Transverse colon (tissue), 4 donors: ENCODE measurements around the gene TEX13A.

Experiments used
- POLR2A ChIP-seq: fragments of 450-650 bp; IDR thresholded peaks from one replicate; pipeline ENCODE4 v1.6.1; 2016; ENCODE audit warnings: antibody characterized with exemption, mild to moderate bottlenecking, moderate library complexity
- POLR2AphosphoS5 ChIP-seq, 3 donors: sonication (generic); formaldehyde crosslinking; IDR thresholded peaks; one replicate each; pipeline ENCODE4 v1.6.1; 2016; ENCODE audit warnings: antibody characterized with exemption in 3 of 3
- TF ChIP-seq, protein P1 (sequence below), 5 experiments: fragments of 200-600 bp in 3 of 5; fragments of 450-650 bp in 2 of 5; sonication (generic) in 3 of 5; IDR thresholded peaks; 1 replicate in 2 of 5; 2 replicates in 3 of 5; pipeline ENCODE4 v1.5.1; 2016 to 2017; ENCODE audit warnings: antibody characterized with exemption in 5 of 5, inconsistent platforms in 3 of 5, mild to moderate bottlenecking in 2 of 5, moderate library complexity in 1 of 5

DNA sequence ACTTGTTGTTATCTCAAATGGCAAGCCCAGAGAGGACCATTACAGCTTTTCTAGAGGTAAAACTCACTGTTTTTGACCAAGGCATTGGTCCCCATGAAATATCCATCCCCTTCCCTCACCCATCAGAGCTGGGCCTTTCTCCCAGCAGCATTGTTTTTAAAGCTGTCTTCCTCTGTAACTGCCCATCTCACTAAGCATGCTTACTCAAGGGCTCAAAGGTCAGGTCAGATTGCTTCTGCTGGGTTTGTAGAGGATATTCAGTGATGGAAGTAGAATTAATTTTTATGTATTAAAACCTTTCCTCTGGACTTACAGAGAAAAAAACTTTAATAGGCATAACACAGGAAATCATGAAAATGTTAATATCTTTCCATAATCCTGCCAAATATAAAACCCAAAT is 11.1 kb downstream of the TEX13A start:
- TF ChIP-seq, protein P1, sequence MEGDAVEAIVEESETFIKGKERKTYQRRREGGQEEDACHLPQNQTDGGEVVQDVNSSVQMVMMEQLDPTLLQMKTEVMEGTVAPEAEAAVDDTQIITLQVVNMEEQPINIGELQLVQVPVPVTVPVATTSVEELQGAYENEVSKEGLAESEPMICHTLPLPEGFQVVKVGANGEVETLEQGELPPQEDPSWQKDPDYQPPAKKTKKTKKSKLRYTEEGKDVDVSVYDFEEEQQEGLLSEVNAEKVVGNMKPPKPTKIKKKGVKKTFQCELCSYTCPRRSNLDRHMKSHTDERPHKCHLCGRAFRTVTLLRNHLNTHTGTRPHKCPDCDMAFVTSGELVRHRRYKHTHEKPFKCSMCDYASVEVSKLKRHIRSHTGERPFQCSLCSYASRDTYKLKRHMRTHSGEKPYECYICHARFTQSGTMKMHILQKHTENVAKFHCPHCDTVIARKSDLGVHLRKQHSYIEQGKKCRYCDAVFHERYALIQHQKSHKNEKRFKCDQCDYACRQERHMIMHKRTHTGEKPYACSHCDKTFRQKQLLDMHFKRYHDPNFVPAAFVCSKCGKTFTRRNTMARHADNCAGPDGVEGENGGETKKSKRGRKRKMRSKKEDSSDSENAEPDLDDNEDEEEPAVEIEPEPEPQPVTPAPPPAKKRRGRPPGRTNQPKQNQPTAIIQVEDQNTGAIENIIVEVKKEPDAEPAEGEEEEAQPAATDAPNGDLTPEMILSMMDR (IDR thresholded peaks at IDR 0.05), result no peak
- no peak for TF ChIP-seq POLR2AphosphoS5 (IDR thresholded peaks at IDR 0.05)
- TF ChIP-seq POLR2A, result no peak
